H1 (cell line): ENCODE results near the gene ASPDH. TPM values are rescaled to one million over a fixed set of nuclear protein-coding genes. Genes with fewer than 3 reads are reported as not detected.

Experiments used
- CTCF ChIA-PET: fragments of 300-600 bp; sonication (Branson Sonifier 250); formaldehyde crosslinking; loops from one replicate; lab custom pipeline; 2021; ENCODE audit not compliant: partially characterized antibody; lab: Charles Lee
- POLR2A ChIA-PET: fragments of 300-600 bp; sonication (Branson Sonifier 250); formaldehyde crosslinking; loops from one replicate; lab custom pipeline; 2021; ENCODE audit warnings: inconsistent platforms; ENCODE audit not compliant: partially characterized antibody; lab: Charles Lee
- DNase-seq, 2 experiments: peaks; one replicate each; pipeline versions ENCODE4 v3.0.0 to v3.0.0-alpha.2; 2010 to 2022; ENCODE audit warnings: low spot score in 2 of 2, low read depth in 1 of 2, mixed read lengths in 1 of 2
- FAIRE-seq: peaks from 2 replicates; lab custom pipeline; 2011; peaks lifted over from hg19 to GRCh38; lab: Jason Lieb, UNC
- H2AFZ ChIP-seq: 2 replicates; pipeline ENCODE4 v1.8.1; 2012; ENCODE audit warnings: low read length, inconsistent platforms
- H2AK5ac ChIP-seq: 2 replicates; pipeline ENCODE4 v1.6.1; 2013; ENCODE audit warnings: low read depth, low read length
- H2BK120ac ChIP-seq: replicated peaks from 2 replicates; pipeline ENCODE3; 2013; ENCODE audit warnings: low read depth, low read length, inconsistent platforms
- H2BK12ac ChIP-seq: 2 replicates; pipeline ENCODE4 v1.6.1; 2013; ENCODE audit warnings: low read depth, low read length
- H2BK15ac ChIP-seq: 2 replicates; pipeline ENCODE4 v1.6.1; 2013; ENCODE audit warnings: low read length
- H2BK20ac ChIP-seq: 2 replicates; pipeline ENCODE4 v1.6.1; 2013; ENCODE audit warnings: low read length
- H2BK5ac ChIP-seq: 2 replicates; pipeline ENCODE4 v1.6.1; 2013; ENCODE audit warnings: low read depth, low read length
- H3K14ac ChIP-seq: 2 replicates; pipeline ENCODE4 v1.6.1; 2013; ENCODE audit warnings: inconsistent platforms; ENCODE audit not compliant: insufficient read length
- H3K18ac ChIP-seq: 2 replicates; pipeline ENCODE4 v1.6.1; 2013; ENCODE audit warnings: low read length; ENCODE audit errors: extremely low read depth
- H3K23ac ChIP-seq: 2 replicates; pipeline ENCODE4 v1.6.1; 2013; ENCODE audit warnings: inconsistent platforms; ENCODE audit not compliant: insufficient read length
- H3K23me2 ChIP-seq: 2 replicates; pipeline ENCODE4 v1.6.1; 2013; ENCODE audit warnings: low read depth, low read length
- H3K27ac ChIP-seq: 2 replicates; pipeline ENCODE4 v1.6.1; 2011; ENCODE audit warnings: low read depth, low read length, inconsistent platforms
- H3K27me3 ChIP-seq, 4 experiments: replicated peaks in 1 of 4; 1 replicate in 1 of 4; 2 replicates in 3 of 4; pipeline versions ENCODE4 v1.6.1 to v1.8.1; 2011 to 2013; ENCODE audit warnings: low read length in 3 of 4, mild to moderate bottlenecking in 3 of 4, inconsistent platforms in 2 of 4, mixed read lengths in 2 of 4, moderate library complexity in 1 of 4; ENCODE audit not compliant: control insufficient read depth in 3 of 4, insufficient read depth in 3 of 4; ENCODE audit errors: extremely low read depth in 1 of 4
- H3K36me3 ChIP-seq, 4 experiments: 2 replicates each; pipeline versions ENCODE4 v1.6.1 to v1.8.1; 2011 to 2013; ENCODE audit warnings: mild to moderate bottlenecking in 4 of 4, low read length in 3 of 4, moderate library complexity in 2 of 4, control low read depth in 1 of 4, inconsistent platforms in 1 of 4; ENCODE audit not compliant: insufficient read depth in 4 of 4, control insufficient read depth in 2 of 4
- H3K4ac ChIP-seq: replicated peaks from 2 replicates; pipeline ENCODE3; 2013; ENCODE audit warnings: low read length, low read depth, mixed read lengths, inconsistent platforms; ENCODE audit not compliant: insufficient read length
- H3K4me1 ChIP-seq, 4 experiments: replicated peaks in 1 of 4; 1 replicate in 1 of 4; 2 replicates in 3 of 4; pipeline versions ENCODE4 v1.6.1 to v1.8.1; 2011 to 2013; ENCODE audit warnings: low read length in 3 of 4, inconsistent platforms in 2 of 4, mixed read lengths in 1 of 4; ENCODE audit not compliant: insufficient read depth in 4 of 4, control insufficient read depth in 3 of 4
- H3K4me2 ChIP-seq, 2 experiments: 2 replicates each; pipeline versions ENCODE4 v1.6.1 to v1.8.1; 2011 to 2013; ENCODE audit warnings: low read depth in 2 of 2, low read length in 2 of 2, control low read depth in 1 of 2, inconsistent platforms in 1 of 2, mild to moderate bottlenecking in 1 of 2; ENCODE audit not compliant: insufficient read depth in 1 of 2
- H3K4me3 ChIP-seq, 4 experiments: fragments of 200-600, 300-600 bp in 1 of 4; sonication (generic), shearing (Covaris generic), sonication (Bioruptor Twin) in 1 of 4; 2 replicates each; pipeline versions ENCODE4 v1.5.1 to v1.8.1; 2011 to 2016; ENCODE audit warnings: low read length in 4 of 4, low read depth in 3 of 4, control low read depth in 2 of 4, inconsistent platforms in 2 of 4, mild to moderate bottlenecking in 2 of 4, mixed read lengths in 1 of 4, moderate library complexity in 1 of 4; ENCODE audit not compliant: insufficient read depth in 2 of 4; ENCODE audit errors: extremely low read depth in 1 of 4
- H3K56ac ChIP-seq: replicated peaks from 2 replicates; pipeline ENCODE3; 2013; ENCODE audit warnings: low read depth, mild to moderate bottlenecking, mixed read lengths, low read length, inconsistent platforms; ENCODE audit not compliant: insufficient read length
- H3K79me1 ChIP-seq: 2 replicates; pipeline ENCODE4 v1.6.1; 2013; ENCODE audit warnings: low read depth, low read length, control low read depth
- H3K79me2 ChIP-seq, 2 experiments: 2 replicates each; pipeline versions ENCODE4 v1.6.1 to v1.8.1; 2012 to 2013; ENCODE audit warnings: low read length in 2 of 2, mild to moderate bottlenecking in 2 of 2, inconsistent platforms in 1 of 2; ENCODE audit not compliant: insufficient read depth in 2 of 2, control insufficient read depth in 1 of 2
- H3K9ac ChIP-seq, 4 experiments: replicated peaks in 1 of 4; 1 replicate in 1 of 4; 2 replicates in 3 of 4; pipeline versions ENCODE4 v1.6.1 to v1.8.1; 2011 to 2013; ENCODE audit warnings: low read depth in 3 of 4, low read length in 3 of 4, control low read depth in 2 of 4, mild to moderate bottlenecking in 2 of 4, moderate library complexity in 2 of 4, inconsistent platforms in 1 of 4; ENCODE audit errors: extremely low read depth in 1 of 4
- H3K9me3 ChIP-seq, 2 experiments: 2 replicates each; pipeline versions ENCODE4 v1.6.1 to v1.8.1; 2012 to 2013; ENCODE audit warnings: mild to moderate bottlenecking in 2 of 2, moderate library complexity in 2 of 2, control low read depth in 1 of 2, inconsistent platforms in 1 of 2, low read depth in 1 of 2, low read length in 1 of 2, mixed read lengths in 1 of 2; ENCODE audit not compliant: insufficient read depth in 2 of 2
- H4K20me1 ChIP-seq, 2 experiments: replicated peaks in 1 of 2; 2 replicates each; pipeline versions ENCODE3 to v1.8.1; 2011 to 2013; ENCODE audit warnings: inconsistent platforms in 2 of 2, low read length in 2 of 2, mild to moderate bottlenecking in 1 of 2; ENCODE audit not compliant: insufficient read depth in 2 of 2, control insufficient read depth in 1 of 2
- H4K5ac ChIP-seq: 2 replicates; pipeline ENCODE4 v1.6.1; 2013; ENCODE audit warnings: low read length, low read depth, mixed read lengths, inconsistent platforms; ENCODE audit not compliant: insufficient read length
- H4K8ac ChIP-seq: 2 replicates; pipeline ENCODE4 v1.8.0; 2013; ENCODE audit warnings: mild to moderate bottlenecking, moderate library complexity, low read length, inconsistent platforms; ENCODE audit not compliant: insufficient read depth; ENCODE audit errors: extremely low read depth
- H4K91ac ChIP-seq: replicated peaks from 2 replicates; pipeline ENCODE3; 2013; ENCODE audit warnings: low read length, mixed read lengths, inconsistent platforms; ENCODE audit not compliant: insufficient read length
- CHD2 ChIP-seq: IDR thresholded peaks from 2 replicates; pipeline ENCODE4 v1.6.1; 2012; ENCODE audit warnings: low read length, improper control_type of control experiment
- HDAC2 ChIP-seq, 2 experiments: fragments of 300-600 bp in 1 of 2; sonication (generic) in 1 of 2; IDR thresholded peaks; 2 replicates each; pipeline ENCODE4 v1.6.1; 2011 to 2012; ENCODE audit warnings: low read depth in 2 of 2, low read length in 2 of 2, mild to moderate bottlenecking in 2 of 2, moderate library complexity in 2 of 2, borderline replicate concordance in 1 of 2, inconsistent platforms in 1 of 2
- HDAC6 ChIP-seq: IDR thresholded peaks from one replicate; pipeline ENCODE4 v1.7.1; 2012; ENCODE audit warnings: low read depth, mild to moderate bottlenecking, inconsistent platforms, low read length, moderate library complexity
- NRF1 ChIP-seq: IDR thresholded peaks from 2 replicates; pipeline ENCODE4 v1.6.1; 2011; ENCODE audit warnings: mild to moderate bottlenecking, low read depth, low read length, improper control_type of control experiment
- WGBS, 2 experiments: shearing (Covaris generic) in 1 of 2; methylation state at CpG; one replicate each; pipeline versions ENCODE4 v1.1.6 to v1.1.7; 2013 to 2015; ENCODE audit warnings: low lambda C conversion rate in 2 of 2, mixed read lengths in 2 of 2, inconsistent platforms in 1 of 2, low coverage in 1 of 2, missing lambda C conversion rate in 1 of 2; ENCODE audit not compliant: insufficient replicate concordance in 2 of 2, insufficient coverage in 1 of 2, insufficient read length in 1 of 2; ENCODE audit errors: extremely low coverage in 1 of 2, missing lambda C conversion rate in 1 of 2; 5-methylcytosine and 5-hydroxymethylcytosine counted together
- polyA plus RNA-seq, 7 experiments: library from polyadenylated mRNA; depleted of rRNA in 3 of 7; stranded (reverse) in 5 of 7; unstranded in 2 of 7; fragments of >200 nt in 5 of 7; fragments of 200-250 nt in 2 of 7; gene quantifications; 1 replicate in 5 of 7; 2 replicates in 1 of 7; 4 replicates in 1 of 7; pipeline versions ENCODE4 v1.2.1 to v1.2.3, GENCODE V29; 2011 to 2013; ENCODE audit warnings: missing spikeins in 2 of 7, mixed read lengths in 2 of 7
- total RNA-seq: library from RNA; stranded (reverse); fragmentation: NEBNext Ultra II Directional; extraction: Animal tissue kit (Norgen Biotek cat#: 25700); gene quantifications from 2 replicates; pipeline ENCODE4 v1.2.1, GENCODE V29; 2021
- TF ChIP-seq, protein P1 (sequence below): IDR thresholded peaks from 2 replicates; pipeline ENCODE4 v1.6.1; 2012; ENCODE audit warnings: inconsistent platforms

The ASPDH gene
- total and polyA plus RNA-seq, 2 of the 8 experiments (the other 6 are each of a cell fraction or from before 2014, with no cell fraction given) = not detected

DNA sequence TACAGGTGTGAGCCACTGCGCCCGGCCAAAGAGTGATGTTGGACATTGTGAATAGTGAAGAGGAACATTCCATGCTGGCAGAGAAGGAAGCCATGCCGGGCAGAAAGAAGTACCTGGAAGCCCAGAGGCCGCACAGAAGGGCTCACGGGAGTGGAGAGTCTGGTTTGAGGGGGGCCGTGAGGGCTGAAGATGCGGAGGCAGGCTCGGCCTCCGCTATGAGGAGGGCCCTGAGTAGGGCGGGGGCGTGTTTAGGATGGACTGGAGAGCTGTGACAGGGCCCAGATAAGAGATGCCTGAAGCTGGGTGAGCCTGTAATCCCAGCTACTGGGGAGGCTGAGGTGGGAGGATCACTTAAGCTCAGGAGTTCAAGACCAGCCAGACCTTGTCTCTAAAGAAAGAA lies 4.3 kb downstream of the ASPDH start:
- Histone ChIP-seq H3K23ac (no peak overlapping the region), H4K8ac (no peak overlapping the region), H2BK5ac (no peak overlapping the region), H3K18ac (no peak overlapping the region), H3K36me3 (no peaks in the 10 kb centered on the region), H3K79me2 (no peaks in the 10 kb centered on the region), H4K20me1 (peaks cover 1 to 2% of the 10 kb centered on the region in 2 experiments), H3K27ac (no peak overlapping the region), H3K56ac (no peak overlapping the region), H4K5ac (no peak overlapping the region), H3K4me3 (no peak overlapping the region), H2BK12ac (no peak overlapping the region), H3K9ac (no peak overlapping the region), H2BK20ac (no peak overlapping the region), H3K23me2 (no peaks in the 10 kb centered on the region; the same call in 1 of the 2 replicates), H2AFZ (no peak overlapping the region), H4K91ac (no peak overlapping the region), H2BK120ac (no peak overlapping the region), H3K79me1 (no peaks in the 10 kb centered on the region; the same call in 1 of the 2 replicates), H3K4me2 (no peak overlapping the region), H3K14ac (no peak overlapping the region), H3K4ac (no peak overlapping the region), H2BK15ac (no peak overlapping the region), H3K4me1 (peaks cover 0 to 6% (median 4%) of the 10 kb centered on the region in 4 experiments; a peak in 4 of 7 replicates), H3K9me3 (no peaks in the 10 kb centered on the region), H2AK5ac (no peak overlapping the region), H3K27me3 (peaks cover 0 to 23% (median 13%) of the 10 kb centered on the region in 4 experiments; a peak in 5 of 7 replicates)
- WGBS, 2 experiments = 86% methylated on average over 11 of the region's 11 CpGs; no CpG with 5 or more reads in 1 of the 2 experiments
- no peak for TF ChIP-seq HDAC2 (IDR thresholded peaks at IDR 0.05; ENCODE audit: borderline replicate concordance in 1 of 2, low read depth in 2 of 2, low read length in 2 of 2)
- no peak for TF ChIP-seq HDAC6
- no peak for TF ChIP-seq CHD2
- no peak for TF ChIP-seq NRF1
- TF ChIP-seq, protein P1, sequence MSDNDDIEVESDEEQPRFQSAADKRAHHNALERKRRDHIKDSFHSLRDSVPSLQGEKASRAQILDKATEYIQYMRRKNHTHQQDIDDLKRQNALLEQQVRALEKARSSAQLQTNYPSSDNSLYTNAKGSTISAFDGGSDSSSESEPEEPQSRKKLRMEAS = no peak
- DNase-seq (no peak), FAIRE-seq (no peak)
- POLR2A ChIA-PET = interaction anchor here (1.0 to 2.0 kb wide), 3 partner anchors 9 to 20 kb away, joined by 3 to 4 read pairs (median 4); no protein-coding TSS in a partner anchor
- CTCF ChIA-PET = interaction anchor here (0.8 to 4.0 kb wide), 6 partner anchors 10 to 46 kb away, joined by 3 to 17 read pairs (median 8); no protein-coding TSS in a partner anchor
